Gastroesophageal sphincter (tissue), 4 donors: ENCODE measurements around the gene LBP. TPM values are rescaled to one million over a fixed set of nuclear protein-coding genes. Genes with fewer than 3 reads are reported as not detected.

Experiments
- ATAC-seq: fragments of 150-250 bp; one replicate; pipeline ENCODE4 v1.9.1; 2016; ENCODE audit warnings: mild to moderate bottlenecking, moderate library complexity
- H3K27ac ChIP-seq, 4 donors: fragments of 200-600 bp; sonication (generic) in 3 of 4; 1 replicate in 3 of 4; 2 replicates in 1 of 4; pipeline ENCODE4 v1.5.1; 2016 to 2019
- H3K27me3 ChIP-seq: fragments of 200-600 bp; sonication (generic); one replicate; pipeline ENCODE4 v1.5.1; 2019
- H3K36me3 ChIP-seq, 2 donors: fragments of 200-600 bp; sonication (generic); one replicate each; pipeline ENCODE4 v1.5.1; 2019; ENCODE audit warnings: control low read depth in 1 of 2
- H3K4me1 ChIP-seq, 3 donors: fragments of 200-600 bp; sonication (generic); 1 replicate in 2 of 3; 2 replicates in 1 of 3; pipeline ENCODE4 v1.5.1; 2016 to 2019; ENCODE audit warnings: control low read depth in 2 of 3
- H3K4me3 ChIP-seq, 2 donors: fragments of 200-600 bp; sonication (generic); one replicate each; pipeline ENCODE4 v1.5.1; 2019; ENCODE audit warnings: mild to moderate bottlenecking in 1 of 2, moderate library complexity in 1 of 2
- H3K9me3 ChIP-seq, 3 donors: fragments of 200-600 bp; sonication (generic); one replicate each; pipeline ENCODE4 v1.5.1; 2017 to 2019; ENCODE audit warnings: control low read depth in 2 of 3
- CTCF ChIP-seq, 4 experiments: fragments of 200-600 bp in 2 of 4; fragments of 450-650 bp in 2 of 4; sonication (generic) in 1 of 4; IDR thresholded peaks; one replicate each; pipeline ENCODE4 v1.5.1; 2017 to 2019; ENCODE audit warnings: antibody characterized with exemption in 4 of 4, mild to moderate bottlenecking in 2 of 4, moderate library complexity in 2 of 4
- EP300 ChIP-seq: sonication (generic); formaldehyde crosslinking; IDR thresholded peaks from one replicate; pipeline ENCODE4 v1.6.1; 2017; ENCODE audit warnings: antibody characterized with exemption, mild to moderate bottlenecking
- POLR2A ChIP-seq, 2 donors: fragments of 450-650 bp; IDR thresholded peaks; one replicate each; pipeline ENCODE4 v1.6.1; 2017; ENCODE audit warnings: antibody characterized with exemption in 2 of 2, mild to moderate bottlenecking in 2 of 2, moderate library complexity in 1 of 2
- POLR2AphosphoS5 ChIP-seq: sonication (generic); formaldehyde crosslinking; IDR thresholded peaks from one replicate; pipeline ENCODE4 v1.6.1; 2017; ENCODE audit warnings: antibody characterized with exemption
- WGBS, 2 donors: methylation state at CpG; one replicate each; pipeline ENCODE4 v1.1.5; 2018; ENCODE audit warnings: low coverage in 1 of 2; 5-methylcytosine and 5-hydroxymethylcytosine counted together
- total RNA-seq, 4 donors: library from RNA; depleted of rRNA; stranded (reverse); fragments of >200 nt; gene quantifications; one replicate each; pipeline ENCODE4 v1.1.0, GENCODE V29; 2016

The LBP gene
- total RNA-seq, 4 donors from 2014 or later, result 0.19 to 1.8 TPM; not detected in 2

- H3K4me1 ChIP-seq, result peaks cover 0 to 11% (median 0%) of the 10 kb centered on the region in 3 donors
- no peak overlapping the region for H3K4me3 ChIP-seq
- H3K27me3 ChIP-seq, result no peaks in the 10 kb centered on the region
- ATAC-seq, result no peak
- no peaks in the 10 kb centered on the region for H3K9me3 ChIP-seq
- WGBS, 2 donors, result 97 to 100% methylated on average over 1 to 4 of the region's 9 CpGs
- no peak for TF ChIP-seq POLR2A (IDR thresholded peaks at IDR 0.05)
- TF ChIP-seq CTCF (IDR thresholded peaks at IDR 0.05), result no peak
- TF ChIP-seq POLR2AphosphoS5, result no peak
- TF ChIP-seq EP300, result no peak
- peaks cover 0 to 88% of the 10 kb centered on the region in 2 donors for H3K36me3 ChIP-seq
- H3K27ac ChIP-seq, result no peak overlapping the region
Observed at GRCh38 chr20:38420388-38421085, 74.3 kb downstream of the LBP start.

DNA sequence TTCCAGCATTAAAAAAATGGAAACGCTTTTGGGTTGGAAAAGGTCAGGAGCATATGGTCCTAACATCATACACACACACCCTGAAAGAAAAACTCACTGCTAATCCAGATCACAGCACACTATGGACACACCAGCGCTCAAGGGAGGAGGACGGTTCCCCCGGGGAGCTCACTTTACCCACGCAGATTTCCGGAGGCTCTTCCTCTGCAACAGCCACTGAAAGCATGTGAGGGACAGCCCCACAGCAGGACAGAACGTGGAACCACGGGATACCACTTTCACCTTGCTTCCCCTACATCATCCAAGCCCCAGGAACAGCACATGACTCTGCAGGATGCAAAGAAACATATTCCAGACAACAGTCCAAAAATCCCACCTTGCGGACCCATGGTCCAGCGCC is 75.6 kb downstream of the LBP start:
- Histone ChIP-seq H3K27me3 (no peaks in the 10 kb centered on the region), H3K4me1 (peaks cover 0 to 11% (median 0%) of the 10 kb centered on the region in 3 donors), H3K9me3 (no peaks in the 10 kb centered on the region), H3K4me3 (no peak overlapping the region), H3K36me3 (peaks cover 0 to 89% of the 10 kb centered on the region in 2 donors), H3K27ac (no peak overlapping the region)
- no peak for TF ChIP-seq EP300
- TF ChIP-seq POLR2AphosphoS5, result no peak
- TF ChIP-seq POLR2A (IDR thresholded peaks at IDR 0.05), result no peak
- TF ChIP-seq CTCF (IDR thresholded peaks at IDR 0.05), result no peak
- ATAC-seq, result no peak
- 57 to 84% methylated on average over 8 to 9 of the region's 10 CpGs for WGBS, 2 donors

GRCh38 chr20:38423541-38423940 is 77.3 kb downstream of the LBP start:
- TF ChIP-seq POLR2A (IDR thresholded peaks at IDR 0.05) (no peak), EP300 (no peak), CTCF (IDR thresholded peaks at IDR 0.05) (no peak), POLR2AphosphoS5 (no peak)
- Histone ChIP-seq H3K27ac (no peak overlapping the region), H3K27me3 (no peaks in the 10 kb centered on the region), H3K36me3 (peaks cover 0 to 100% of the 10 kb centered on the region in 2 donors), H3K9me3 (no peaks in the 10 kb centered on the region), H3K4me1 (peaks cover 0 to 6% (median 0%) of the 10 kb centered on the region in 3 donors), H3K4me3 (no peak overlapping the region)
- ATAC-seq, result no peak
- 75 to 81% methylated on average over 3 to 4 of the region's 4 CpGs for WGBS, 2 donors

- Histone ChIP-seq H3K27me3 (no peaks in the 10 kb centered on the region), H3K27ac (no peak overlapping the region), H3K4me3 (no peak overlapping the region), H3K36me3 (peaks cover 0 to 100% of the 10 kb centered on the region in 2 donors), H3K4me1 (no peaks in the 10 kb centered on the region), H3K9me3 (no peaks in the 10 kb centered on the region)
- TF ChIP-seq POLR2A (IDR thresholded peaks at IDR 0.05) (no peak), EP300 (no peak), POLR2AphosphoS5 (no peak), CTCF (IDR thresholded peaks at IDR 0.05) (no peak)
- 67% methylated on average over 1 of the region's 1 CpG; no CpG with 5 or more reads in 1 of the 2 donors for WGBS, 2 donors
- ATAC-seq, result no peak
Observed at GRCh38 chr20:38424401-38424800, 78.1 kb downstream of the LBP start.
